ENCODE measurements around the gene PCP2.

DNA sequence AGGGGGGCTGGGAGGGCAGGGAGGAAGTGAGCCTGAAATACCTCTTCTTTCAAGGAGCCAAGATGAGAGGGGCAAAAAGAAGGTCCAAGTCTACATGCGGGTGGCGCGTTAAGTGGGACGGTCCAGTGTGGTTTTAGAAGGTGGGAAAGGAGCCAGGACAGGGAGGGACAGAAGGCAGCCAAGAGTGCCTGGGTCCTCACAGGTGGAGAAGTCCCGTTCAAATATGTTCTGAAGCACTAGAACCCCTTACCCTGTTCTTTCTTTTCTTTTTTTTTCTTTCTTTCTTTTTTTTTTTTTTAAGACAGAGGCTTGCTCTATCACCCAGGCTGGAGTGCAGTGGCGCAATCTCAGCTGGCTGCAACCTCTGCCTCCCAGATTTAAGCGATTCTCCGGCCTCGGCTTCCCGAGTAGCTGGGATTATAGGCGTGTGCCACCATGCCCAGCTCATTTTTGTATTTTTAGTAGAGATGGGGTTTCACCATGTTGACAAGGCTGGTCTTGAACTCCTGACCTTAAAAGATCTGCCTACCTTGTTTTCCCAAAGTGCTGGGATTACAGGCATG is 30.5 kb downstream of the PCP2 start:
- TF ChIP-seq, protein P1, sequence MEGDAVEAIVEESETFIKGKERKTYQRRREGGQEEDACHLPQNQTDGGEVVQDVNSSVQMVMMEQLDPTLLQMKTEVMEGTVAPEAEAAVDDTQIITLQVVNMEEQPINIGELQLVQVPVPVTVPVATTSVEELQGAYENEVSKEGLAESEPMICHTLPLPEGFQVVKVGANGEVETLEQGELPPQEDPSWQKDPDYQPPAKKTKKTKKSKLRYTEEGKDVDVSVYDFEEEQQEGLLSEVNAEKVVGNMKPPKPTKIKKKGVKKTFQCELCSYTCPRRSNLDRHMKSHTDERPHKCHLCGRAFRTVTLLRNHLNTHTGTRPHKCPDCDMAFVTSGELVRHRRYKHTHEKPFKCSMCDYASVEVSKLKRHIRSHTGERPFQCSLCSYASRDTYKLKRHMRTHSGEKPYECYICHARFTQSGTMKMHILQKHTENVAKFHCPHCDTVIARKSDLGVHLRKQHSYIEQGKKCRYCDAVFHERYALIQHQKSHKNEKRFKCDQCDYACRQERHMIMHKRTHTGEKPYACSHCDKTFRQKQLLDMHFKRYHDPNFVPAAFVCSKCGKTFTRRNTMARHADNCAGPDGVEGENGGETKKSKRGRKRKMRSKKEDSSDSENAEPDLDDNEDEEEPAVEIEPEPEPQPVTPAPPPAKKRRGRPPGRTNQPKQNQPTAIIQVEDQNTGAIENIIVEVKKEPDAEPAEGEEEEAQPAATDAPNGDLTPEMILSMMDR (IDR thresholded peaks at IDR 0.05) = no peak
- TF ChIP-seq POLR2A (IDR thresholded peaks at IDR 0.05) = no peak
- no peak for TF ChIP-seq POLR2AphosphoS5 (IDR thresholded peaks at IDR 0.05; ENCODE audit: insufficient read depth in 1 of 2, low read depth in 1 of 2)

Data from vagina (tissue), 2 donors.